GM21526 (cell line): ENCODE measurements around the gene CHST12.

ENCODE experiments used
- ATAC-seq: cut with Tn5 transposase; IDR thresholded peaks from one replicate; pipeline ENCODE4 v1.9.1; 2021; ENCODE audit warnings: moderate library complexity; ENCODE audit not compliant: unreplicated experiment, low FRiP score

Gene CHST12

DNA sequence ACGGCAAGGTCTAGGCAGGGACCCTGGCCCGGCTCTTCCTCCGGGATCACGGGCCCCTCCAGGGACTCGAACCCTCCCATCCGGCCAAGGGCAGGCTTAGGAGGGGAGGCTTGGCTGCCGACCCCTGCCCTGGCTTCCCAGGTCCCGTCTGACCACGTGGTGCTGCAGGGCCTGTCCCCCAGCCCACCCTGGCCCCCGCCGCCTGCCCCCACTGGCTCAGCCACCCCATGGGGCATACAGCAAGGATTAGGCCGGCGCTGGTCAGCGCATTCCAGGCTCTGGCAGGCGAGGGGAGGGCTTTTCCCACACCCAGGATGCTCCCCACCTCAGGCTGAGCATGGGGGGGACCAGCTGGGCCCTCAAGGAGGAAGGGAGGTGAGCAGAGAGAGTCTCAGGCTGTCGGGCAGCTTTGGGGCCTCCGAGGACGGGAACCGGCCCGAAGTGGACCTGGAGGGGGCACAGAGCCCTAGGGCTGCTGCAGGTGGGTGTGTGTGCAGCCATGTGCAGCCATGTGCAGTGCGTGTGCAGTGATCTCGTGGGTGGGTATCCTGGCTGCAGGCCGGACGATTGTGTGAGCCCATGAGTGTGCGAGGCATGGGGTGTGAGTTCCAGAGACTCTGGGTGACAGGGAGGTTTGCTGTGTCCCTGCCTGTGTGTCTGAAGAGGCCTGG lies 73.5 kb downstream of the CHST12 start:
- ATAC-seq: no peak

DNA sequence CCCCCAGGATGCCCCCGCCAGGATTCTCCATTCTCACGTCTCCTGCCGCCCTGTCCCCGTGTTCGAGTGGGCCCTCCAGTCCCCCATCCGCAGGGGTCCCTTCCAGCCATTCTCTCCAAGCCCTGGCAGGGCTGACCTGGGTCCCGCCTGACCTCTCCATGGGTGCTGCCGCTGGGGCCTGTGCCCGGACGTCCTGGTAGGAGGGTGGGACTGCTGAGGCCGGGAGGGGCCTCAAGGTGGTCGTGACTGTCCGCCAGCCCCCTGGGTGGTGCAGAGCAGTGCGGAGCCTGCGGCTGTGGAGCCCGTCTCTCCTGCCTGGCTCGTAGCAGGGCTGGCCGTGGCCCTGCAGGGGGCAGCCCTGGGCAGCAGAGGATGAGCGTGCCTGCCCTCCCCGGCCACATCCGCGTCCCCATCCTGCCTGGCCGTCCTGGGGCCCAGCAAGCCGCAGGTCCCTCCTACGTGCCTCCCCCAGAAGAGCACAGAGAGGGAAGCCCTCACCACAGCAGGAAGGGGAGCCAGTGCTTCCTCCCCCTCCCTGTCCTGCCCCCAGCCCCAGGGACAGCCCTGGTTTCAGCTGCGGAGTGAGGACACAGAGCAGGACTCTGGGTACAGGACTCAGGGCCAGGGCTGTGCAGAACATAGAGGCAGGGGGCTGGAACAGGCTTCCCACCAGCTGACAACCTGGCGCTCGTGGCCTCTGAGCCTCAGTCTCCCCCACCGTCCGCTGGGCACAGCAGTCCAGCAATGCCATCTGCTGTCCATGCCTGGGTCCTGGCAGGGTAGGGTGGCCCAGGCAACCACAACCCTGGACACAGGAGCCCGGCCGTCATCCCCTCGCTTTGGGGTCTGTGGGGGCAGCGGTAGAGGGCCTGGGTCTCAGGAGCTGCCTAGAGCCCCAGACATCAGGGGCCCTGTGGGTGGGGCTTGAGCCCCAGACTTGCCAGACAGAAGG lies 74.3 kb downstream of the CHST12 start:
- ATAC-seq: no peak

DNA sequence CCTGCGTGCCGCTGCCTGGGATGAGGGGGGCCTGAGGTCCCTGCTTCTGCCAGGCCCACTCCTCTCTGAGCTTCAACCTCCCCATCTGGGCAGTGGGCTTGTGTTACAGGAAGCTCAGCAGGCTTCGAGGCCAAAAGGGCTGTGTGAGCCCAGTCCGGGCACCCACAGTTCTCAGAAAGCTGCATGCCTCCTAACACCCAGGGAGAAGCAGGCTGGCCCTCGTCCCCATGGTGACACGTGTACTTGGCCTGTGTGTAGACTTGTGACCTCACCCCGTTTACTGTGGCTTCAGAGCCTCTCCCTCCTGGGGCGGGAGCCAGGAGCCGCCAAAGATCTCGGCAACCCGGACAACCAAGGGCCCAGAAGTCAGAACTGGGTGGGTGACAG lies 75.0 kb downstream of the CHST12 start:
- no peak for ATAC-seq

DNA sequence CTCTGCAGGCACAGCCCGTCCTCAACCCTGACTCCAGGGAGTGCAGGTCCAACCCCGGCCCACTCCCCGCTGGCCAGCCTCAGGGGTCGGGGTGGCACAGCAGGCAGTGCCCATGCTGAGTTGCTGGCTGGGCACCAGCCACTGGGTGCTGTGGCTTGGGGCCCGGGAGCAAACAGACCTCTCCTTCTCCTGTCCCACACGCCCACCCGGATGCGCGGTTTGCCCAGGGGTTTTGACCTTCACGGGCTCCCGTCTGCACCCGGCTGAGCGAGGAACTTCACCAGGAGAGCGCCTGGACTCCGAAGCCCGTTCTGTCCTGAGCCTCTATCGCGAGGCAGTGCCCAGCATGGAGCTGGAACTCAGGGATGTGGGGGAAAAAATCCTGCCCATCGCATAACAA lies 75.4 kb downstream of the CHST12 start:
- ATAC-seq: no peak

DNA sequence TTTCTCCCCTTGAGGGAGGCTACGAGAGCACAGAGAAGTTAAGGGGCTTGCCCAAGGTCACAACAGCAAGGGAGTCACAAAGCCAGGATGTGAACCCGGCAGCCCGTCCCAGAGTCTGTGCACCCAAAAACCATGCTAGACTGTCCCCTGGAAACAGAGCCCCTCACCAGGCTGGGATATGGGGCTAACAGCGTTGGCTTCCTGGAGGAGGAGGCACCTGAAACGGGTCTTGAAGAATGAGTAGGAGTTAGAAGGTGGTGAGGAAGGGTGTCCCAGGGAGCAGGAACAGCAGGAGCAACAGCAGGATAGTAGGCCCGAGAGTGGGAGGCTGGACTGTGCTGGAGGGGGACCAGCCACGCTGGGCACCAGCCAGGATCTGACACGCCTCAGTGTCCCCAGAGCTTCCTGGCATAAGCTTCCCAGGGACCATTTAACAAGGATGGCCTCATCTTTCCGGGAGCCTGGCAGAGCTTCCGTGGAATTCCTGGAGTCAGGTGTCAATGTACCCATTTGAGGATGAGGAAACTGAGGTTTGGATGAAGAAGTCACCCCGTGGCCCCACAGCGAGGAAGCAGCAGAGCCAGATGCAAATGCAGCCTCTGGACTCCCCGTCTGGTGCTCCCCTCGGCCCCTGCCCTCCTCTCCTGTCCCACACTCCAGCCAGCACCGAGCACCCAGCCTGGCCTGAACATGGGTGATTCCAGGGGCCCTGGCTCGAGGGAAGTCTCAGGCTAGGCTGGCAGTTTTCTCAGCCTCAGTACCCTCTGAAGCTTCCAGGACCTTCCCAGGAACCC lies 76.1 kb downstream of the CHST12 start:
- ATAC-seq: no peak

DNA sequence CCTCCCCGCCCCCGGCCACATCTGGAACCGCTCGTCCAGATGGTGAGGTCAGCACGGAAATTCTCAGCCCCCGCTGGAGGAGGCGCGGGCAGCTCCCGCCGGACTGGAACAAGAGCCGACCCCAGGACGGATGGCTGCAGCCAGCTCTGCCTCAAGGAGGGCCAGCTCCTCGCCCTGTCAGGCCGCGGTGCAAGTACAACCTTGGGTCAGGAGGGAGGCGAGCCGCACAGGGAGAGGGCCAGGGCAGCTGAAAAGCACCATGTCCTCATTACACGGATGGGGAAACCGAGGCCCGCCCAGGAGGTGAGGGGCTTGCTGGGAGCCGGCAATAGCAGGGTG lies 76.6 kb downstream of the CHST12 start:
- ATAC-seq: no peak

DNA sequence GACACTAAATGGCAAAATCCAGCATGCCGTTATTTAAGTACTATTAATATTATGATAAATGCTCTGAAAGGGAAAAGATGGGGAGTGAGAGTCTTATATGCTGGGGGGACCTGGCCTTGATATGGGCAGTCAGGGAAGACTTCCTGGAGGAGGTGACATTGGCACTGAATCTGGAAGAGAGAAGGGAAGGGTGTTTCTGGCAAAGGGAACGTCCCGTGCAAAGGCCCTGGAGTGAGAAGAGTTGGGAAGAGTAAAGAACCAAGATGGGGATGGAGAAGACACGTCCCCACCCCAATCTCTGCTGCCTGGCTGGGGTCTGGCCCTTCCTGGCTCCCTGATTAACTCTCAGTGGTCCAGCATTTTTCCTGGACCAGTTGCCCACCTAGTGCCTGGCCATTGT lies 77.8 kb downstream of the CHST12 start:
- no peak for ATAC-seq

DNA sequence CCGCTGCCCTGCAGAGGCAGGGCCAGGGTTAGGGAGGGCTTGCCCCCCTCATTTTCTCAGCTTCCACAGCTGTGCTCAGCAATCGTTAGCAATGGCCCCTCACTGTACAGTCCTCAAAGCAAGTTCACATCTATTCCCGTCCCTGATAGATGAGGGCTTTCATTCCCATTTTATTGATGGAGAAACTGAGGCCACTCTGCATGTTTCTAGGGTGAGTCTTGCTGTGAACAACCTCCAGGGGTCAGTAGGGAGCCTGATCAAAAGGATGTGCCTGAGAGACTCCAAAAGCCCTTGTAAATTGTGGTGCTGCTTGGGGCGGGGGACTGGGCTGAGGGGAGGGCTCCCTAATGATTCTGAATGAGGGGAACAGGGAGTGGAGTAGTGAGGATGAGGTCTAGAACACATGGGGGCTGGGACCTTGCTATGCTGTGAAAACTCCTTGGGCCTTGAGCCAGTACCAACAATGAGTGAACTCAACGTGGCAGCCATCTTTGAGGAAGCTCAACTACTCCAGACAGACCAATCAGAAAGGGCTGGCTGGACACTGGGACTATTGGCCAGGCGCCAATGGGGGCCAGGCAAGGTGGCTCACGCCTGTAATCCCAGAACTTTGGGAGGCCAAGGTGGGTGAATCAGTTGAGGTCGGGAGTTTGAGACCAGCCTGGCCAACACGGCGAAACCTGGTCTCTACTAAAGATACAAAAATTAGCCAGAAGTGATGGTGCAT lies 79.5 kb downstream of the CHST12 start:
- no peak for ATAC-seq

DNA sequence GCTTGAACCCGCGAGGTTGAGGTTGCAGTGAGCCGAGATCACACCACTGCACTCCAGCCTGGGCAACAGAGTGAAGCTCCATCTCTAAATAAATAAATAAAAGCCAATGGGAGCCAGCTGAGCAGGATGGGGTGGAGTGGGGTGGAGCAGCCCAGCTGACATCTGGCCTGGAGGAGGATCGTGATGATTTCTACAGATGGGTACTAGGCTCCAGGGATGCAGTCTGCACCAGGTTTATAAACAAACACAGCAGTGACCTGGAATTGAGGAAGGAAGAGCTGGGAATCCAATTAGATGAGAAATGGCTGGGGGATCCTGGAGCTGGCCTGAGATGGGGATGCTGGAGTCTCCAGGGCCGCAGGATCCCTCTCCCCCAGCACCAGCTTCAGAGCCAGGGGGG lies 80.1 kb downstream of the CHST12 start:
- no peak for ATAC-seq

DNA sequence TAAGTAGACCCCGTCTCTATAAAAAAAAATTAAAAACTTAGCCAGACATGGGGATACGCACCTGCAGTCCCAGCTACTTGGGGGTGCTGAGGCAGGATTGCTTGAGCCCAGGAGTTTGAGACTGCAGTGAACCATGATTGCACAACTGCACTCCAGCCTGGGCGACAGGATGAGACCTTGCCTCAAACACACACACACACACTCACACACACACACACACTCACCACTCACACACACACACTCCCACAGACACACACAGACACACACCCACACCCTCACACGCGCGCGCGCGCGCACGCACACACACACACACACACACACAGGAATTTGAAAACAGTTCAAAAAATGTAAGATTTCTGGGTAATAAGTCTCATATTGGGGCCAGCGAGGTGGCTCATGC lies 81.5 kb downstream of the CHST12 start:
- no peak for ATAC-seq

DNA sequence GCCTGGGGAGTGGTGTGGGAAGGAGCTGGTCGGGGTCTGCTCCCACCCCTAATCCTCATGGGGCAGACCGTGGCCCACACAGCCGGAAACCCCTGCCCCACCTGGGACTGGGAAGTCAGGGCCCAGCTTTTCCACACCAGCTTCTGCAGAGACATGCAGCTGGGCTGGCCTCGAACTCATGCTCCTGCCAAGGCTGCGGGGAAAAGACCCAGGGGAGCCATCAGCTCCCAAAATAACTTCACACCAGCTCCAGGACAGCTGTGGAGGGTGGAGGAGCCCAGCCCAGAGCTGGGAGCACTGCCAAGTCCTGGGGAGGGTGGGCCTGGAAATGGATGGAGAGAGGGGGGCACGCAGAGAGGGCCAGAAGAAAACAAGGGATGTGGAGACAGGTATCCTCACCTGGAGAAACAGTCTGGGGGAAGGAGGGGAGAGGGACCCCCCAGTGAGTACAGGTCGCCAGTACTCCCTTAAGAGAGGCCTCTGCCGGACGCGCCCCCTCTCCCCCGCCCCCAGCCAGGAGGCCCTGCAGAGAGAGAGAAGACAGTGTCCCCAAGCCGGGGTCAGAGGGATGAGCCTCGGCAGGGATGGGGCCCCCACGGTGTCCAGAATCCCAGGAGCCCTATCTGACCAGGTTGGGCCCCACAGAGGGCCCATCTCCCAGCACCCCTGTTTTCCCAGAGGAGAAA lies 84.3 kb downstream of the CHST12 start:
- ATAC-seq: no peak

DNA sequence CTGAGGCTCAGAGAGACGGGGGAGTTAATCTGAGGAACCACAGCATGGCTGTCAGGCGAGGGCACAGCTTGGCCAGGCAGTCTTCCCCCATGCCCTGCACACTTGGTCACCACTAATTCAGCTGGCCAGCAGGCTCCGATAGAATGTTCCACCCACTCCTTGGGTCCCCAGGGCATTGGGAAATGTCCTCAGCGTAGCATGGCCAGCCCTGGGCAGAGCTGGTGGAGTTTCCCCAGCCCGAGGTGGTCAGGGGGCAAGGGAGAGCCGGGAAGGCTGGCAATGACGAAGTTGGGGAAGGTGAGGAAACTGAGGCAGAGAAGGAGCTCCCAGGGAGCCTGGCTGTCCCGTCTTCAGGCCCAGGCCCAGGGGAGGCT lies 84.8 kb downstream of the CHST12 start:
- no peak for ATAC-seq

DNA sequence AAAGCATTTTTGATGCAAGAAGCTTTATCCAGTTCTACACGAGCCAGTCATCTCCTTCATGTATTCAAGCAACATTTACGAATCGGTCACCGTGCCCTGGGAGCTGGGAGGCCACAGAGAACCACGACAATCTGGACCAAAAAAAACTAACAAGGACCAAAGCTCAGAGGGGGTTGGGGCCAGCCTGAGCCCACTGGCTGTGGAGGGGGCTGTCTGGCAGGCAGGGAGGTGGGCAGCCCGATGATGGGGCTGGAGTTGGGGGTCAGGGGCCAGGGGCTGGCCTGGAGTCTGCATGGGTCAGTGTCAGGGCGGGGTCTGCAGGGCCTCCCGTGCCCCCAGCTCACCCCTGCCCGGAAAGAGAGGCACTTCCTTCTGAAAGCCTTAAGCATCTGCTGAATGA lies 85.3 kb downstream of the CHST12 start:
- ATAC-seq: no peak

DNA sequence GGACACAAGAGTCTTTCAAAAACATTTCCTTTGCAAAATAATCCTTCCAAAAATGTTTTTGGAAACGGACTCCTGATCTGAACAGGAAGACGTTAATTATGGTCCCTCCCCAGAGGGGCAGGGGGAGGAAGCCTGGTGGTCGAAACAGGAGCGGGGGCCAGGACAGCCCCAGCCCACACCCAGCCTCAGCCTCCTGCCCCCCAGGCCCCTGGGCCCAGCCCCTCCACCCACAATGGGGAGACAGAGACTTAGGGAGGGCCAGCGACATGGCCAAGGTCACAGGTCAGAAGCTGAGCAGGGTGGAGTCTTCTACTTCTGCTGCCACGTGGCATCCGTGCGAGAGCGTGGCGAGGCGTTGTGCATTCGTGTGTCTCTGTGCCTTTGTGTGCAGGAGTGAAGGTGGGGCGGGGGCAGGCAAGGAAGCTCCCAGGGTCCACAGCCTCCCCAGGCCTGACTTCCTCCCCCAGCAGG lies 86.8 kb downstream of the CHST12 start:
- ATAC-seq: no peak

DNA sequence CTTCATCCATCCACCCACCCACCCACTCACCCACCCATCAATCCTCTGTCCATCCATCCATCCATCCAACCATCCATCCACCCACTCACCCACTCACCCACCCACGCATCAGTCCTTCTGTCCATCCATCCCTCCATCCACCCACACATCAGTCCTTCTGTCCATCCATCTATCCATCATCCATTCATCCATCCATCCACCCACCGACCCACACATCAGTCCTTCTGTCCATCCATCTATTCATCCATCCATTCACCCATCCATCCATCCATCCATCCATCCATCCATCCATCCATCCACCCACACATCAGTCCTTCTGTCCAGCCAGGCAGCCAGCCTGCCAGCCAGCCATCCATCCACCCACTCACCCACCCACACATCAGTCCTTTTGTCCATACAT lies 88.6 kb downstream of the CHST12 start:
- no peak for ATAC-seq

DNA sequence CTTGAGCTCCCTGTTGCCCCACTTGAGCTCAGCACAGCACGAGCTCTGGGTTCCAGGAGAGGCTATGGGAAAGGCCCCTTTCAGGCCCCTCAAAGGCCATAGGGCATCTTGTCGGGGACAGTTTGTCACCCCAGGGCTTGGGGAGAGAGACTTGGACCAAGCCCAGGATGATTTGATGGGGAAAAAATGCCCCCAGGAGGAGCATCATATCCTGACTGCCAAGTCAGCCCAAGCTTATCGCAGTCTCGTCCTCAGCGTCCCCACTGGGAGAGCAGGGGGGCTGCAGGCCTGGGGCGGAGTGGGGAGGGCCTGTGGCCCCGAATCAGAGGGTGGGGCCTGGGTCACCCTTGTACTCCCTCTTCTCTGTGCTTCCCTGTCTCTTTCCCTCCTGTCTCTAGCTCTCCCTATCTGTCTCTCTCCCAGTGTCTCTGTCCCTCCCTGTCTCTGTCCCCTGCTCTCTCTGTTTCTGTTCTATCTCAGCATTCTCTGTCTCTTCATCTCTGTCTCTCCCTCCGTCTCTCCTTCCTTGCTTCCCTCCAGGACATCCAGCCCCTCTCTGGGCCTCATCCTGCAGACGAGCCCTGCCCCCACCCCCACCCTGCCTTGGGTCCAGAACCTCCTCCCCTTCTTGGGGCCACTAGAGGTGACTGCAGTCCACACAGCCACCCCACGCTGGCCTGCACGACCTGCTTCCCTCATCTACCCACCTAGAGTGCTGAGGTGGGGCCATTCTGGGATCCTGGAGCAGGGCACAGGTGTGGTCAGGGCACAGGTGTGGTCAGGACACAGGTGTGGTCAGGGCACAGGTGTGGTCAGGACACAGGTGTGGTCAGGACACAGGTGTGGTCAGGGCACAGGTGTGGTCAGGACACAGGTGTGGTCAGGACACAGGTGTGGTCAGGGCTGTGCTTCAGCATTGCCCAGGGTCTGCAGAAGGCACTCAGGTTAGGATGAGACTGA lies 90.1 kb downstream of the CHST12 start:
- no peak for ATAC-seq

DNA sequence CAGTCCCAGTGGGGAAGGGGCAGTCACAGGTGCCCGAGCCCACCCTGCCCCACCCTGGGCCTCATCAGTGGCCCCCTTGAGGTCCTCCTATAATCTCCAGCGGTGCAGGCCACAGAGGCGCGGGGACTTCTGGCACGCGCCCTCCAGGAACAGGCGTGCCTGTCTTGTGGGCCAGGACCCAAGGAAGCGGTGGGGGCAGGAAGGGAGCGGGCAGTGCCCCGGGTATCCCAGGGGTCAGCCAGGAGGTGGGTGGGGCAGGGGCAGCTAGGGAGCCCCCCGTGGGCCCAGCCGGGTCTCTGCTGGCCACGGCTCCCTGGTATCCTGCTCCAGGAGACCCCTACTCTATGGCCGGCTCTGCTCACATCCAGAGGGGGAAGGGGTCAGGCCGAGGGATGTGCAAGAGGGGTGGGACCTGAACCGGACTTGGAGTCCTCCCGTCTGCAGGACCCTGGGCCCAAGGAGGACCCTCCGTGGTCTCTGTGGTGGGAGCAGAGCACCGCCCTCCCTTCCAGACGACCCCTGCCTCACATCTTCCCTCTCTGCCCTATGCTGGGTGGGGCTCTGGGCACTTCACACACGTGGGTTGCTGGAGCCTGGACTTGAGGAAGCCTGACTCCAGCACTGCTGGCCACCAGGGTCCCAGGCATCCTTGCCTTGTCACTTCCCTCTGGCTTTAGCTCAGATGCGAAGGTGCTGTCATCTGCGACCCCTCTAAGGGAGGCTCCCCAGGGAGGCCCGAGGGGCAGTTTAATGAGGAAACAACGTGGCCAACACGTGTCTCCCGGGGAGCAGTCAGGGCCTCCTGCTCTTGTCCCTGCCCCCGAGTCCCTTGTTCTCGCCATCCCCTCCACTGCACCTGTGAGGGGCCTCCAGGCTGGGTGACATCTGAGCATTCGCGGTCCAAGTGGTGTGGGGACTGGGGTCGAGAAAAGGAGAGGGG lies 91.0 kb downstream of the CHST12 start:
- ATAC-seq: no peak
